ENCODE data around the gene SH3GL1. TPM values are rescaled to one million over a fixed set of nuclear protein-coding genes. Genes with fewer than 3 reads are reported as not detected.

The SH3GL1 gene
- total and polyA plus RNA-seq, 2 of the 4 experiments (the other 2 are of a cell fraction) = 28.1 to 138 TPM

- peak; percentile 9; the same call in 1 of the 2 replicates for TF ChIP-seq MAZ (IDR thresholded peaks at IDR 0.05; ENCODE audit: borderline replicate concordance, low read depth, low read length)
- TF ChIP-seq, protein P1, sequence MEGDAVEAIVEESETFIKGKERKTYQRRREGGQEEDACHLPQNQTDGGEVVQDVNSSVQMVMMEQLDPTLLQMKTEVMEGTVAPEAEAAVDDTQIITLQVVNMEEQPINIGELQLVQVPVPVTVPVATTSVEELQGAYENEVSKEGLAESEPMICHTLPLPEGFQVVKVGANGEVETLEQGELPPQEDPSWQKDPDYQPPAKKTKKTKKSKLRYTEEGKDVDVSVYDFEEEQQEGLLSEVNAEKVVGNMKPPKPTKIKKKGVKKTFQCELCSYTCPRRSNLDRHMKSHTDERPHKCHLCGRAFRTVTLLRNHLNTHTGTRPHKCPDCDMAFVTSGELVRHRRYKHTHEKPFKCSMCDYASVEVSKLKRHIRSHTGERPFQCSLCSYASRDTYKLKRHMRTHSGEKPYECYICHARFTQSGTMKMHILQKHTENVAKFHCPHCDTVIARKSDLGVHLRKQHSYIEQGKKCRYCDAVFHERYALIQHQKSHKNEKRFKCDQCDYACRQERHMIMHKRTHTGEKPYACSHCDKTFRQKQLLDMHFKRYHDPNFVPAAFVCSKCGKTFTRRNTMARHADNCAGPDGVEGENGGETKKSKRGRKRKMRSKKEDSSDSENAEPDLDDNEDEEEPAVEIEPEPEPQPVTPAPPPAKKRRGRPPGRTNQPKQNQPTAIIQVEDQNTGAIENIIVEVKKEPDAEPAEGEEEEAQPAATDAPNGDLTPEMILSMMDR (conservative IDR thresholded peaks at IDR 0.05; ENCODE audit: low read depth, low read length) = 0 out of 2 replicates have a peak, but pooled peaks have one; percentile 31
- no peak for TF ChIP-seq POLR2A (IDR thresholded peaks at IDR 0.05; ENCODE audit: low read depth, low read length)
- POLR2A ChIA-PET (ENCODE audit: unreplicated experiment) = interaction anchor here (0.5 kb wide), 1 partner anchor 63 kb away, joined by 3 read pairs; no protein-coding TSS in a partner anchor
- peak overlapping the region; percentile 89 for H3K4me2 ChIP-seq (ENCODE audit: low read depth, low read length)
Observed at GRCh38 chr19:4328243-4328990, 71.9 kb downstream of the SH3GL1 start.

More at GRCh38 chr19:4328243-4328990, 71.9 kb downstream of the SH3GL1 start:
- no peaks in the 10 kb centered on the region for H3K36me3 ChIP-seq (ENCODE audit: control insufficient read depth, insufficient read depth, low read length)
- 7% methylated on average over 31 of the region's 49 CpGs; no CpG with 5 or more reads in 1 of the 2 experiments for whole genome bisulfite sequencing, 2 experiments (ENCODE audit: extremely low coverage in 2 of 2, insufficient read length in 1 of 2)
- H3K4ac ChIP-seq (ENCODE audit: low read depth, low read length) = no peak overlapping the region
- H2BK5ac ChIP-seq (ENCODE audit: low read depth, low read length, poor library complexity, severe bottlenecking) = no peak overlapping the region
- H4K20me1 ChIP-seq (ENCODE audit: insufficient read depth, low read length) = no peaks in the 10 kb centered on the region
- DNase-seq (peak; percentile 74), ATAC-seq (ENCODE audit: low read depth) (peak; percentile 90)
- no peaks in the 10 kb centered on the region; the same call in 1 of the 2 replicates for H3K27me3 ChIP-seq (ENCODE audit: control insufficient read depth, insufficient read depth, low read length)
- no peak overlapping the region for H2BK120ac ChIP-seq (ENCODE audit: low read depth, low read length)
- H3K9me3 ChIP-seq (ENCODE audit: control insufficient read depth, insufficient read depth, low read length) = no peaks in the 10 kb centered on the region
- no peak overlapping the region for H3K18ac ChIP-seq (ENCODE audit: low read depth, low read length)
- H2BK20ac ChIP-seq (ENCODE audit: low read depth, low read length) = no peak overlapping the region
- in situ Hi-C loops (cut with MboI; ENCODE audit: low sequenced_read_pairs) = no loop called here
- peak overlapping the region; percentile 81 for H2AK9ac ChIP-seq (replicated peaks; ENCODE audit: low read depth, low read length, poor library complexity)
- no TSS peak for BruUV-seq (replicated peaks)
- no peak overlapping the region for H3K14ac ChIP-seq (replicated peaks; ENCODE audit: low read depth, low read length)
- H3K4me1 ChIP-seq (ENCODE audit: control insufficient read depth, insufficient read depth, low read length) = no peaks in the 10 kb centered on the region
- H4K91ac ChIP-seq (ENCODE audit: insufficient read depth, low read depth, low read length) = no peak overlapping the region
- H3K27ac ChIP-seq (ENCODE audit: insufficient read depth, low read length) = no peak overlapping the region
- H3K79me1 ChIP-seq (ENCODE audit: low read depth in 1 of 2, low read length in 2 of 2) = no peaks in the 10 kb centered on the region
- H3K9me1 ChIP-seq (ENCODE audit: insufficient read depth, low read length) = no peaks in the 10 kb centered on the region
- H3K9ac ChIP-seq (ENCODE audit: low read depth, low read length) = no peak overlapping the region
- peak overlapping the region; percentile 81 for H2AFZ ChIP-seq (replicated peaks; ENCODE audit: low read length, poor library complexity)
- no peak overlapping the region for H2AK5ac ChIP-seq (ENCODE audit: low read depth, low read length)
- H4K5ac ChIP-seq (ENCODE audit: low read depth, low read length) = peak overlapping the region; percentile 4; the same call in 1 of the 2 replicates
- dilution Hi-C loops (cut with HindIII; ENCODE audit: low sequenced_read_pairs, unreplicated experiment) = no loop called here
- H3K23ac ChIP-seq (ENCODE audit: low read depth, low read length) = no peak overlapping the region
- peak overlapping the region; percentile 38 for H3K4me3 ChIP-seq (ENCODE audit: insufficient read depth, low read depth, low read length)
- H4K8ac ChIP-seq (ENCODE audit: low read depth in 2 of 2, low read length in 2 of 2) = peak overlapping the region in 1 of 2 experiments; percentile 46; a peak in 1 of 4 replicates
- CTCF ChIA-PET = no interaction called here
- intact Hi-C loops (cut with micrococcal nuclease) = no loop called here
- no peak overlapping the region for H3K56ac ChIP-seq (ENCODE audit: extremely low read depth, insufficient read depth, low read length)
- H2BK15ac ChIP-seq (ENCODE audit: low read depth, low read length) = no peak overlapping the region

All from IMR-90 (cell line).